Thyroid gland (tissue), 4 donors: ENCODE results near the gene CTSF. TPM values are rescaled to one million over a fixed set of nuclear protein-coding genes. Genes with fewer than 3 reads are reported as not detected.

Experiments
- DNase-seq, 2 donors: peaks; one replicate each; pipeline ENCODE4 v3.0.0-alpha.2; 2019
- H3K27ac ChIP-seq, 3 donors: fragments of 200-600 bp; sonication (generic); 1 replicate in 2 of 3; 2 replicates in 1 of 3; pipeline ENCODE4 v1.5.1; 2016 to 2019; ENCODE audit warnings: mild to moderate bottlenecking in 1 of 3, moderate library complexity in 1 of 3
- H3K27me3 ChIP-seq: fragments of 200-600 bp; sonication (generic); one replicate; pipeline ENCODE4 v1.5.1; 2019
- H3K36me3 ChIP-seq, 2 donors: fragments of 200-600 bp; sonication (generic); one replicate each; pipeline ENCODE4 v1.5.1; 2016 to 2019
- H3K4me1 ChIP-seq, 2 donors: fragments of 200-600 bp; sonication (generic); one replicate each; pipeline ENCODE4 v1.5.1; 2017 to 2019
- H3K4me3 ChIP-seq, 3 donors: fragments of 200-600 bp; sonication (generic); replicated peaks in 1 of 3; 1 replicate in 2 of 3; 2 replicates in 1 of 3; pipeline ENCODE4 v1.5.1; 2016; ENCODE audit warnings: mild to moderate bottlenecking in 1 of 3
- H3K9me3 ChIP-seq: fragments of 200-600 bp; sonication (generic); one replicate; pipeline ENCODE4 v1.5.1; 2017
- POLR2A ChIP-seq, 2 donors: fragments of 450-650 bp; IDR thresholded peaks; one replicate each; pipeline ENCODE4 v1.6.1; 2017; ENCODE audit warnings: antibody characterized with exemption in 2 of 2, mild to moderate bottlenecking in 2 of 2, moderate library complexity in 1 of 2
- WGBS, 2 donors: methylation state at CpG; one replicate each; pipeline ENCODE4 v1.1.5; 2017; 5-methylcytosine and 5-hydroxymethylcytosine counted together
- intact Hi-C: fragments of 100-400 bp; cut with DNase I; formaldehyde crosslinking; loops from one replicate; pipeline ENCODE4 v1.15.1; 2023
- total RNA-seq, 4 donors: library from RNA; depleted of rRNA; stranded (reverse); fragments of >200 nt; gene quantifications; one replicate each; pipeline ENCODE4 v1.2.3, GENCODE V29; 2016
- TF ChIP-seq, protein P1 (sequence below), 6 experiments: fragments of 200-600 bp in 3 of 6; fragments of 450-650 bp in 3 of 6; sonication (generic) in 3 of 6; IDR thresholded peaks; one replicate each; pipeline ENCODE4 v1.5.1; 2016 to 2019; ENCODE audit warnings: antibody characterized with exemption in 6 of 6, mild to moderate bottlenecking in 2 of 6, inconsistent platforms in 1 of 6, moderate library complexity in 1 of 6

CTSF gene
- total RNA-seq, 4 donors from 2014 or later, result 30.4 to 79.1 (median 64.6) TPM

DNA sequence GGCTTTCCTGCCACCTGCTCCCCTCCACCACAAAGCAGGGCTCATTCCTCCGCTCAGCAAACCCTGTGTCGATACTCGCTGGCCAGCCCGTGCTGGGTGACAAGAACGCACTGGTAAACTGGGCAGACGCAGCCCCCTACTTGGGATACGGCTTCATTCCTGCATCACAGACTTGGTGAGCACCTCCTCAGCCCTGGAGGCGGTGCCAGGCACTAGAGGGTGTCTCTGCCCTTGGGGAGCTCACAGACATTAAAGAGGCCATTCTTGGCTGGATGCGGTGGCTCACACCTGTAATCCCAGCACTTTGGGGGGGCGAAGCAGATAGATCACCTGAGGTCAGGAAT is 28.6 kb downstream of the CTSF start:
- Histone ChIP-seq H3K9me3 (no peaks in the 10 kb centered on the region), H3K4me1 (peaks cover 0 to 5% of the 10 kb centered on the region in 2 donors), H3K36me3 (peaks cover 0 to 8% of the 10 kb centered on the region in 2 donors), H3K27ac (no peak overlapping the region), H3K4me3 (no peak overlapping the region), H3K27me3 (no peaks in the 10 kb centered on the region)
- no peak for DNase-seq
- 88 to 94% methylated on average over 6 to 7 of the region's 10 CpGs for WGBS, 2 donors
- TF ChIP-seq, protein P1, sequence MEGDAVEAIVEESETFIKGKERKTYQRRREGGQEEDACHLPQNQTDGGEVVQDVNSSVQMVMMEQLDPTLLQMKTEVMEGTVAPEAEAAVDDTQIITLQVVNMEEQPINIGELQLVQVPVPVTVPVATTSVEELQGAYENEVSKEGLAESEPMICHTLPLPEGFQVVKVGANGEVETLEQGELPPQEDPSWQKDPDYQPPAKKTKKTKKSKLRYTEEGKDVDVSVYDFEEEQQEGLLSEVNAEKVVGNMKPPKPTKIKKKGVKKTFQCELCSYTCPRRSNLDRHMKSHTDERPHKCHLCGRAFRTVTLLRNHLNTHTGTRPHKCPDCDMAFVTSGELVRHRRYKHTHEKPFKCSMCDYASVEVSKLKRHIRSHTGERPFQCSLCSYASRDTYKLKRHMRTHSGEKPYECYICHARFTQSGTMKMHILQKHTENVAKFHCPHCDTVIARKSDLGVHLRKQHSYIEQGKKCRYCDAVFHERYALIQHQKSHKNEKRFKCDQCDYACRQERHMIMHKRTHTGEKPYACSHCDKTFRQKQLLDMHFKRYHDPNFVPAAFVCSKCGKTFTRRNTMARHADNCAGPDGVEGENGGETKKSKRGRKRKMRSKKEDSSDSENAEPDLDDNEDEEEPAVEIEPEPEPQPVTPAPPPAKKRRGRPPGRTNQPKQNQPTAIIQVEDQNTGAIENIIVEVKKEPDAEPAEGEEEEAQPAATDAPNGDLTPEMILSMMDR (IDR thresholded peaks at IDR 0.05), result no peak
- TF ChIP-seq POLR2A (IDR thresholded peaks at IDR 0.05), result no peak
- intact Hi-C loops, result no loop called here

DNA sequence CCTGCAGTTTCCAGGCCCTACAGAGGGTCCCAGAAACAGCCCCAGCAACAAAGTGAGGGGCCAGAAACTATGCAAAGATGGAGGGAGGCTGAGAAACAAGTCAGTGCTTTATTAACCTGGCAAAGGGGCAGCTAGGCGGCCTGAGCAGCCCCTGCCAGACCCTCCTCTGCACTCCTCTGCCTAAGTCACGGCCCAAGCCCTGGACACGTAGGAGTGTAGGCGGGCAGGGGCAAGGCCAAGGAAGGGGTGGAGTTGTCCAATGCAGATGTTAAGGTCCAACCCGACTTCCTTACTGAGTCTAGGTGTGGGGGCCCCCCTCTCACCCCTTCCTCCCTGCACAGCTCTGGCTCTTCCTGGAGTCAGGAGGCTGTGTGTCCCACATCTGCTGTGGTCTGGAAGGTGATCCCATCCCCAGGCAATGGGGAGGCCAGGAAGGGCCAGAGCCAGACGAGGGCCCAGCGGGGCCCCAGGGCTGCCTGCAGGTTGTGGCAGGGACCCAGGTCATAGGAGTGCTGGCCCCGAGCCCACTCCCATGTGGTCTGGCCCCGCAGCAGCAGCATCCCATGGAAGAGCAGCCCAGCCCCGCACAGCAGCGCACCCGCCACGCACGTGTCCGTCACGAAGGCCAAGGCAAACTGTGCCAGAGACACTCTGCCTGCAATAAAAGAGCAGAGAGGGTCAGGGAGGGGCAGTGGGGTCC is 29.1 kb downstream of the CTSF start:
- WGBS, 2 donors, result 81 to 91% methylated on average over 5 to 6 of the region's 16 CpGs
- TF ChIP-seq, protein P1 (IDR thresholded peaks at IDR 0.05), result no peak
- TF ChIP-seq POLR2A (IDR thresholded peaks at IDR 0.05), result no peak
- Histone ChIP-seq H3K36me3 (peaks cover 0 to 8% of the 10 kb centered on the region in 2 donors), H3K9me3 (no peaks in the 10 kb centered on the region), H3K27ac (no peak overlapping the region), H3K27me3 (no peaks in the 10 kb centered on the region), H3K4me1 (peaks cover 0 to 3% of the 10 kb centered on the region in 2 donors), H3K4me3 (no peak overlapping the region)
- intact Hi-C loops, result no loop called here
- DNase-seq, result no peak

DNA sequence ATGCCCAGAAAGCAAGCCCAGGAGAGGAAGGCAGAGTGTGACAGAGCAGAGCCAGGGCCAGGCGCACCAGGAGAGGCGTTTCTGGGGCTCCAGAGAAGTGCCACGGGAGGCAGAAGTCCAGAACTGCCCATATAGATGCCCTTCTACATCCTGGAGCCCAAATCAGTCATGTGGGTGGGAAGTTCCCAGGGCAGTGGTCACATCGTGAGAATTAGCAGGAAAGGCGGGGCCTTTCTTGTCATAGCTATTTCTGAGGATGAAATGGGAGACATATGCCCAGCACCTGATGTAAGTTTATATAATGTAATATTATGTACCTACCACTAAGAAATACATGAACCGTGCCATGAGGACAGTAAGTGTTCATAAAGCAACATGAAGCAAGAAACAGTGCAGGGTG is 35.6 kb downstream of the CTSF start:
- 85 to 87% methylated on average over 6 of the region's 6 CpGs for WGBS, 2 donors
- Histone ChIP-seq H3K4me3 (no peak overlapping the region), H3K4me1 (no peaks in the 10 kb centered on the region), H3K9me3 (no peaks in the 10 kb centered on the region), H3K27me3 (no peaks in the 10 kb centered on the region), H3K36me3 (peaks cover 0 to 4% of the 10 kb centered on the region in 2 donors), H3K27ac (no peak overlapping the region)
- no peak for DNase-seq
- no peak for TF ChIP-seq POLR2A (IDR thresholded peaks at IDR 0.05)
- TF ChIP-seq, protein P1 (IDR thresholded peaks at IDR 0.05), result no peak
- intact Hi-C loops, result no loop called here

DNA sequence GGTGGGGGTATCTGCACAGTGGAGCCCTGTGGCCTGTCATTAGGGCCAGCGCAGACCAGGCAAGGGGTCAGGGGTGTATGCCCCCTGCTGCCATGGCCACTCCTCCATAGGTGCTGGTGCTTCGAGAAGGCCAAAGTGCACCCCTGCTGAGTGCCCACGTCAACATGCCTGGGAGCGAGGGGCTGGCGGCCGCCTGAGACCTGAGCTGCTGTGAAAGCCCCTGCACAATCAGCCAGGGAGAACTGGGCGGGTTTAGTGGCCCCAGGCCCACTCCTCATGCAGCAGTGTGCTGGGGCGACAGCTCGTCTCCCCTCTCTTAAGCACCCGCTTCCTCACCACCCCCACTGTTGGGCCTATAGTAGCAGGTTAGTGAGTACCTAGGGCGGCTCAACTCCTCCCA is 36.6 kb downstream of the CTSF start:
- 87 to 95% methylated on average over 3 to 8 of the region's 11 CpGs for WGBS, 2 donors
- Histone ChIP-seq H3K27me3 (no peaks in the 10 kb centered on the region), H3K4me1 (no peaks in the 10 kb centered on the region), H3K36me3 (peaks cover 0 to 1% of the 10 kb centered on the region in 2 donors), H3K9me3 (no peaks in the 10 kb centered on the region), H3K27ac (no peak overlapping the region), H3K4me3 (no peak overlapping the region)
- no peak for DNase-seq
- intact Hi-C loops, result no loop called here
- no peak for TF ChIP-seq POLR2A (IDR thresholded peaks at IDR 0.05)
- TF ChIP-seq, protein P1 (IDR thresholded peaks at IDR 0.05), result no peak

DNA sequence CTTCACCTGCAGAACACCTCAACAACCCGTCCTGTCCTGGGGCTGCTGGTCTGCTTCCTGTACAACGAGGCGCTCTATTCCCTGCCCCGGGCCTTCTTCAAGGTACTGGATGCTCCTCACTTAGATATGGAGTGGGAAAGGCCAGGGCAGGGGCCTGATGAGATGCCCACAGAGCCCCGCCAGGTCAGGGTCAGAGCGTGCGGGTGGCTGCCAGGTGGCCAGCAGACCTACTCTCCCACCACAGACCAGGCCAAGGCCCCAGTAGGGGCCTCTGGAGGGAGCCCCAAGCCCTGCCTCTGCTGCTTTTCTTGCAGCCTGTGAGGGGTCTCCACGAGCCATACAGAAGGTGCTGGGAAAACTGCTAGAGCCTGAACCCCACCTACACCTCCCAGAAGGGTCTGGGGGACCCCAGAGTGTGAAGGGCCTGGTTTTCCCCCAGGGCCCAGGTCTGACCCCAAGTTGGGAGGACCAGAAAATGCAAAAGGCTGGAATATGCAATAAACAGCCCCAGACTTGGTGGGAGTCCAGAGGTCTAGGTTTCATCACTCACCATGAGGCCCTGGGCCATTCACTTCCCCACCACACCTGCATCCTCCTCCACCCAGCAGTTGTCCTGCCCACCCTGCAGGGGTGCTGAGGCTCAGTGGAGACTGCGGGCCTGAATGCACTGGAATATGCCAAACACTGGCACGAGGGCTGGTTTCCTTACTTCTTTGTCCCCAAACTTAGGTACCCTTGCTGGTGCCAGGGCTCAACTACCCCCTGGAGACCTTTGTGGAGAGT is 37.3 kb downstream of the CTSF start:
- TF ChIP-seq POLR2A (IDR thresholded peaks at IDR 0.05), result no peak
- TF ChIP-seq, protein P1 (IDR thresholded peaks at IDR 0.05), result no peak
- no peak for DNase-seq

More for the DNA sequence above, 37.3 kb downstream of the CTSF start:
- no peaks in the 10 kb centered on the region for H3K9me3 ChIP-seq
- no peak overlapping the region for H3K27ac ChIP-seq
- WGBS, 2 donors, result 97 to 98% methylated on average over 6 to 8 of the region's 10 CpGs
- H3K36me3 ChIP-seq, result peaks cover 0 to 5% of the 10 kb centered on the region in 2 donors
- intact Hi-C loops, result no loop called here
- H3K27me3 ChIP-seq, result no peaks in the 10 kb centered on the region
- no peaks in the 10 kb centered on the region for H3K4me1 ChIP-seq
- no peak overlapping the region for H3K4me3 ChIP-seq
